SU-DHL-6 (cell line): ENCODE data around the gene STKLD1.

Experiments
- H2AFZ ChIP-seq: fragments of 200-600 bp; sonication (generic); 2 replicates; pipeline ENCODE4 v1.6.1; 2014; ENCODE audit warnings: low read depth, mild to moderate bottlenecking, moderate library complexity, mixed read lengths, antibody characterized with exemption, low read length; ENCODE audit not compliant: severe bottlenecking
- H3F3A ChIP-seq: fragments of 200-600 bp; shearing (Covaris generic); 2 replicates; pipeline ENCODE4 v1.6.0; 2016; ENCODE audit warnings: antibody characterized with exemption, mild to moderate bottlenecking; ENCODE audit not compliant: insufficient read depth
- H3K27ac ChIP-seq: fragments of 200-600 bp; sonication (generic); 2 replicates; pipeline ENCODE4 v1.5.1; 2016; ENCODE audit warnings: low read depth, mild to moderate bottlenecking, low read length, moderate library complexity, mixed read lengths
- H3K27me3 ChIP-seq: fragments of 200-600 bp; sonication (generic), shearing (Covaris generic); 2 replicates; pipeline ENCODE4 v1.6.0; 2014; ENCODE audit warnings: mild to moderate bottlenecking, low read length
- H3K36me3 ChIP-seq: fragments of 200-600 bp; sonication (generic); 2 replicates; pipeline ENCODE4 v1.6.1; 2014; ENCODE audit warnings: mild to moderate bottlenecking, low read length, mixed read lengths
- H3K4me2 ChIP-seq: fragments of 300-600, 200-600 bp; shearing (Covaris generic), sonication (generic); 2 replicates; pipeline ENCODE4 v1.6.0; 2014; ENCODE audit warnings: low read length, low read depth, mild to moderate bottlenecking; ENCODE audit not compliant: poor library complexity, severe bottlenecking
- H3K4me3 ChIP-seq: fragments of 200-600 bp; sonication (generic); 2 replicates; pipeline ENCODE4 v1.5.1; 2014; ENCODE audit warnings: antibody characterized with exemption, low read length, mild to moderate bottlenecking, mixed read lengths; ENCODE audit not compliant: insufficient read depth, poor library complexity, severe bottlenecking
- H3K79me2 ChIP-seq: fragments of 200-600 bp; sonication (generic); 2 replicates; pipeline ENCODE4 v1.6.1; 2014; ENCODE audit warnings: mild to moderate bottlenecking, low read length, moderate library complexity; ENCODE audit not compliant: insufficient read depth
- H3K9ac ChIP-seq: fragments of 200-600 bp; sonication (generic); 2 replicates; pipeline ENCODE4 v1.7.0; 2014; ENCODE audit warnings: mild to moderate bottlenecking, low read length
- H3K9me2 ChIP-seq: fragments of 200-600 bp; sonication (generic); replicated peaks from 2 replicates; pipeline ENCODE4 v1.6.1; 2014; ENCODE audit warnings: low read length; ENCODE audit not compliant: insufficient read depth
- H3K9me3 ChIP-seq: fragments of 200-600 bp; sonication (generic); 2 replicates; pipeline ENCODE4 v1.6.1; 2014; ENCODE audit warnings: low read length, mixed read lengths; ENCODE audit not compliant: insufficient read depth
- H4K20me1 ChIP-seq: fragments of 200-600 bp; sonication (generic); 2 replicates; pipeline ENCODE4 v1.6.1; 2014; ENCODE audit warnings: low read depth, mild to moderate bottlenecking, antibody characterized with exemption, low read length, moderate library complexity, mixed read lengths
- CTCF ChIP-seq: fragments of 200-600 bp; sonication (generic); IDR thresholded peaks from one replicate; pipeline ENCODE4 v1.5.1; 2017; ENCODE audit warnings: antibody characterized with exemption, mild to moderate bottlenecking, low read length, moderate library complexity; ENCODE audit not compliant: insufficient read depth, poor library complexity, severe bottlenecking
- EZH2phosphoT487 ChIP-seq: fragments of 200-600 bp; sonication (generic), shearing (Covaris generic); conservative IDR thresholded peaks from 2 replicates; pipeline ENCODE4 v1.6.1; 2018; ENCODE audit warnings: mild to moderate bottlenecking, antibody characterized with exemption, low read length, moderate library complexity, mixed read lengths

Gene STKLD1

GRCh38 chr9:133335924-133336811 lies 40.0 kb upstream of the STKLD1 start, which contains the start of gene SURF6:
SURF6 (minus strand) TSS chr9:133336188; CDS start chr9:133336132, 56 bp downstream.
- H3K27ac ChIP-seq = peak within 1 kb of the TSS; percentile 72
- TF ChIP-seq EZH2phosphoT487 (no peak), CTCF (no peak)
- no peaks in the 10 kb centered on the region for H4K20me1 ChIP-seq
- no peaks in the 10 kb centered on the region for H3K36me3 ChIP-seq
- no peaks in the 10 kb centered on the region for H3K9me3 ChIP-seq
- H3F3A ChIP-seq = peaks cover 9% of the 10 kb centered on the region
- no peaks in the 10 kb centered on the region for H3K9me2 ChIP-seq
- H3K4me3 ChIP-seq = peak within 1 kb of the TSS; percentile 93
- H3K27me3 ChIP-seq = no peaks in the 10 kb centered on the region
- H3K4me2 ChIP-seq = peak within 1 kb of the TSS; percentile 73
- H2AFZ ChIP-seq = peak within 1 kb of the TSS; percentile 79
- H3K9ac ChIP-seq = peak within 1 kb of the TSS; percentile 69
- peaks cover 17% of the 10 kb centered on the region for H3K79me2 ChIP-seq

GRCh38 chr9:133339641-133340040 lies 36.5 kb upstream of the STKLD1 start:
- Histone ChIP-seq H3K9ac (no peak overlapping the region), H3K36me3 (no peaks in the 10 kb centered on the region), H3K9me2 (no peaks in the 10 kb centered on the region), H3K4me3 (no peak overlapping the region), H2AFZ (no peak overlapping the region), H3K9me3 (no peaks in the 10 kb centered on the region), H3K79me2 (peaks cover 13% of the 10 kb centered on the region), H3F3A (peaks cover 9% of the 10 kb centered on the region), H3K4me2 (no peak overlapping the region), H4K20me1 (no peaks in the 10 kb centered on the region), H3K27me3 (no peaks in the 10 kb centered on the region), H3K27ac (no peak overlapping the region)
- TF ChIP-seq EZH2phosphoT487 (no peak), CTCF (no peak)

GRCh38 chr9:133340256-133340655 lies 35.9 kb upstream of the STKLD1 start:
- H3K4me3 ChIP-seq = no peak overlapping the region
- no peaks in the 10 kb centered on the region for H3K36me3 ChIP-seq
- H3K9ac ChIP-seq = no peak overlapping the region
- H3K4me2 ChIP-seq = no peak overlapping the region
- no peak overlapping the region for H2AFZ ChIP-seq
- H3K9me2 ChIP-seq = no peaks in the 10 kb centered on the region
- H3K9me3 ChIP-seq = no peaks in the 10 kb centered on the region
- H3F3A ChIP-seq = peaks cover 9% of the 10 kb centered on the region
- H4K20me1 ChIP-seq = no peaks in the 10 kb centered on the region
- H3K27me3 ChIP-seq = no peaks in the 10 kb centered on the region
- TF ChIP-seq CTCF (no peak), EZH2phosphoT487 (no peak)
- no peak overlapping the region for H3K27ac ChIP-seq
- H3K79me2 ChIP-seq = peaks cover 7% of the 10 kb centered on the region
